ENCODE measurements around the gene MCCC2. TPM values are rescaled to one million over a fixed set of nuclear protein-coding genes. Genes with fewer than 3 reads are reported as not detected.
"Not testable (repeated sequence)": the region's sequence is repeated elsewhere in the genome, so short reads cannot be mapped to it uniquely, and the experiment has no call there.

The MCCC2 gene
- total RNA-seq, 1 experiment from 2014 or later: 53.0 TPM

DNA sequence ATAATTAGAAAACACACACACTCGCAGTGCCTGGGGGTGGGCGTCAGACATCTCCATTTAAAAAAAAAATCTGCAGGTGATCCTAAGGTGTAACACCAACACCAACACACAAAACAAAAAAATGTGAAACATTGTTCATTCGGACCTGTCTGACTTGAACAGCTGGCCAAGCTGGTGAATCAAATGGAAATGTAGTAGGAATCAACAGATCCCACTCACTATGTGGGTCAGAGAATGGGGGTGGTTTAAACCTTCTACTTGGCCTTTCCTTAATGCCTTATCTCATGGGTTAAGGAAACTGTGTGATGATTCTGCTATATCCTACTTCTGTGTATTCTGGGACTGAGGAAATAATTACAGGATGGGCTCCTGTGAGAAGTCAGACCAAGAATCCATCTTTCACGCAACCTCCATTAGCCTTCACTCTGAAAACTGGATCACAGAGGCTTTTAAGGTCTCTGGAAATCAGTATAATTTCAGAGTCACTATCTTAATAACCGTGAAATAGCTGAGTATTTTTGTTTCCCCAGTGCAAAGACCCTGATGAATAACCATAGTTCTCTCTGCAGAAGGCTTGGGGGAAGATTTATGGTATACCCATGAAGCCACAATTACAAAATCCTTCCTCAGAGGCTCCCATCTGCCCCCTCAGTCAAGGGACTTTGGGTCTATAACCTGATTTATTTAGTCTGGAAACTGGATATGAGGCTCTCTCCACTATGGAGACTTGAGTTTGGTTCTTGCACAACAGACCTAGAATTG lies 17.2 kb upstream of the MCCC2 start:
- Histone ChIP-seq H3K9me2 (replicated peaks; ENCODE audit: insufficient read depth, low read length) (no peaks in the 10 kb centered on the region), H2AFZ (ENCODE audit: low read length) (no peak overlapping the region), H3K4me3 (ENCODE audit: low read length) (no peak overlapping the region), H3K27me3 (ENCODE audit: low read length) (no peaks in the 10 kb centered on the region), H3K4me1 (ENCODE audit: low read length) (no peaks in the 10 kb centered on the region), H3K4me2 (ENCODE audit: low read depth, low read length, poor library complexity, severe bottlenecking) (no peak overlapping the region), H3K79me2 (ENCODE audit: low read length) (no peaks in the 10 kb centered on the region), H3K9me3 (ENCODE audit: low read length) (no peaks in the 10 kb centered on the region), H3K27ac (ENCODE audit: low read length) (no peak overlapping the region), H3K9ac (ENCODE audit: low read length) (no peak overlapping the region), H4K20me1 (ENCODE audit: insufficient read depth, low read depth, low read length) (no peaks in the 10 kb centered on the region), H3K36me3 (ENCODE audit: insufficient read depth, low read length) (peaks cover 16% of the 10 kb centered on the region; the same call in 1 of the 2 replicates)
- DNase-seq: no peak

DNA sequence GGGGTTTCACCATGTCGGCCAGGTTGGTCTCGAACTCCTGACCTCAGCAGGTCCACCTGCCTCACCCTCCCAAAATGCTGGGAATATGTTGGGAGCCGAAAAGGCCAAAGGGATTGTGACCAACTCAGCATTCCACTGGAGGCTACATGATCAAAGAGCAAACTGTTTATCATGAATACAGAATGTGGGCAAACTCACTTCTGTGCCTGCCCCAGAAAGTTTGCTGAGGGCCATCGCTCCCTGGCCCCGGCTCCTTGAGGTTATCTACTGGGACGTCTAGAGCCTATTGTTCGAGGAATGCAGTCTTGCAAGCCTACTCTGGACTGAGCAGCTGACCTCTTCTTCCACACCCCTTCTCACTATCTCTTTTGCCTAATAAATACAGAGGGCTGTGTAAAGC lies 15.3 kb upstream of the MCCC2 start:
- H3K36me3 ChIP-seq (ENCODE audit: insufficient read depth, low read length); DNase-seq; H3K9me2 ChIP-seq (replicated peaks; ENCODE audit: insufficient read depth, low read length); H3K9ac ChIP-seq (ENCODE audit: low read length); H3K27ac ChIP-seq (ENCODE audit: low read length); H4K20me1 ChIP-seq (ENCODE audit: insufficient read depth, low read depth, low read length); H3K4me2 ChIP-seq (ENCODE audit: low read depth, low read length, poor library complexity, severe bottlenecking); H3K4me1 ChIP-seq (ENCODE audit: low read length); H3K79me2 ChIP-seq (ENCODE audit: low read length); H2AFZ ChIP-seq (ENCODE audit: low read length); H3K4me3 ChIP-seq (ENCODE audit: low read length); H3K27me3 ChIP-seq (ENCODE audit: low read length); H3K9me3 ChIP-seq (ENCODE audit: low read length): not testable (repeated sequence)

DNA sequence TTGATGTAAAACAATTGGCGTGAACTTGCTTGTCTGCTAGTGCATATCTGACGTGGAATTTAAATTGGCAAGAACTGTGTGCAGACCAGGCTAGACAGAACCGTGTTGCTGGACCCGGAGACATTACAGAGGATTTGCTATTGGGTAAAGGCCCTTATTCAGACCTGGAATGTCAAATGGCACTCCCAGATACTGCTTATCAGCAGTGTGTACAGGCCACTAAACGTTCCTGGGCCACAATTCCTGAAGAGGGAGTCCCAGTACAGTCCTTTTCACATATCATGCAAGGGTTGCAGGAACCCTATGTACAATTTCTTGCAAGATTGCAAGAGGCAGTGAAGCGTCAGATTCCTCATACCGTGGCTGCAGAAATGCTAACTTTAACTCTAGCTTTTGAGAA lies 13.5 kb upstream of the MCCC2 start:
- Histone ChIP-seq H3K9ac (ENCODE audit: low read length) (no peak overlapping the region), H3K9me3 (ENCODE audit: low read length) (no peaks in the 10 kb centered on the region), H3K79me2 (ENCODE audit: low read length) (no peaks in the 10 kb centered on the region), H3K27ac (ENCODE audit: low read length) (no peak overlapping the region), H3K4me1 (ENCODE audit: low read length) (no peaks in the 10 kb centered on the region), H3K9me2 (replicated peaks; ENCODE audit: insufficient read depth, low read length) (no peaks in the 10 kb centered on the region), H3K4me3 (ENCODE audit: low read length) (no peak overlapping the region), H2AFZ (ENCODE audit: low read length) (no peak overlapping the region), H4K20me1 (ENCODE audit: insufficient read depth, low read depth, low read length) (no peaks in the 10 kb centered on the region), H3K36me3 (ENCODE audit: insufficient read depth, low read length) (peaks cover 4% of the 10 kb centered on the region; the same call in 1 of the 2 replicates), H3K27me3 (ENCODE audit: low read length) (no peaks in the 10 kb centered on the region), H3K4me2 (ENCODE audit: low read depth, low read length, poor library complexity, severe bottlenecking) (no peak overlapping the region)
- no peak for DNase-seq

DNA sequence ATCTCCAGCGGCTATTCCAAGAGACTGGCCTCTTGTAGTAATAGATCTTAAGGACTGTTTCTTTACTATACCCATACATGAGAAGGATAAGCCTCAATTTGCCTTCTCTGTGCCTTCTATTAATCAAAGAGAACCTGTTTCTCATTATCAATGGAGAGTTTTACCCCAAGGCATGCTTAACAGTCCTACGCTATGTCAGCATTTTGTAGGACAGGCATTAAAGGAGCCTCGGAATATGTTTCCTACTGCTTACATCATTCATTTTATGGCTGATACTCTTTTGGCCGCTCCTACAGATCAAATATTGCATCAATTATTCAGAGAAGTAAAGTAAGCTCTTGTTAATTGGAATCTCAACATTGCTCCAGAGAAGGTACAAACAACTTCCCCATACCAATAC lies 11.6 kb upstream of the MCCC2 start:
- H3K9me2 ChIP-seq (replicated peaks; ENCODE audit: insufficient read depth, low read length); DNase-seq; H3K9ac ChIP-seq (ENCODE audit: low read length); H3K36me3 ChIP-seq (ENCODE audit: insufficient read depth, low read length); H3K4me2 ChIP-seq (ENCODE audit: low read depth, low read length, poor library complexity, severe bottlenecking); H4K20me1 ChIP-seq (ENCODE audit: insufficient read depth, low read depth, low read length); H3K27ac ChIP-seq (ENCODE audit: low read length); H3K27me3 ChIP-seq (ENCODE audit: low read length); H3K9me3 ChIP-seq (ENCODE audit: low read length); H3K4me1 ChIP-seq (ENCODE audit: low read length); H2AFZ ChIP-seq (ENCODE audit: low read length); H3K79me2 ChIP-seq (ENCODE audit: low read length); H3K4me3 ChIP-seq (ENCODE audit: low read length): not testable (repeated sequence)

- no peak for DNase-seq
- Histone ChIP-seq H3K9me3 (ENCODE audit: low read length) (no peaks in the 10 kb centered on the region), H3K36me3 (ENCODE audit: insufficient read depth, low read length) (peaks cover 4% of the 10 kb centered on the region; the same call in 1 of the 2 replicates), H3K9me2 (replicated peaks; ENCODE audit: insufficient read depth, low read length) (no peaks in the 10 kb centered on the region), H4K20me1 (ENCODE audit: insufficient read depth, low read depth, low read length) (no peaks in the 10 kb centered on the region), H3K9ac (ENCODE audit: low read length) (no peak overlapping the region), H3K79me2 (ENCODE audit: low read length) (no peaks in the 10 kb centered on the region), H3K4me1 (ENCODE audit: low read length) (no peaks in the 10 kb centered on the region), H3K27me3 (ENCODE audit: low read length) (no peaks in the 10 kb centered on the region), H2AFZ (ENCODE audit: low read length) (no peak overlapping the region), H3K27ac (ENCODE audit: low read length) (no peak overlapping the region), H3K4me3 (ENCODE audit: low read length) (no peak overlapping the region), H3K4me2 (ENCODE audit: low read depth, low read length, poor library complexity, severe bottlenecking) (no peak overlapping the region)
Observed at GRCh38 chr5:71576241-71576640, 10.9 kb upstream of the MCCC2 start.

DNA sequence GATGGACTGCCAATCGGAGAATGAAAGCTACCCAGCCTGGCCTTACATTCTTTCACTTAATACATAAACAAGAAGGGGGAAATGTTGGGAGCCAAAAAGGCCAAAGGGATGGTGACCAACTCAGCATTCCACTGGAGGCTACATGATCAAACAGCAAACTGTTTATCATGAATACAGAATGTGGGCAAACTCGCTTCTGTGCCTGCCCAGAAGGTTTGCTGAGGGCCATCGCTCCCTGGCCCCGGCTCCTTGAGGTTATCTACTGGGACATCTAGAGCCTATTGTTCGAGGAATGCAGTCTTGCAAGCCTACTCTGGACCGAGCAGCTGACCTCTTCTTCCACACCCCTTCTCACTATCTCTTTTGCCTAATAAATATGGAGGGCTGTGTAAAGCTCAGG lies 9.3 kb upstream of the MCCC2 start:
- H3K9me3 ChIP-seq (ENCODE audit: low read length); H3K9me2 ChIP-seq (replicated peaks; ENCODE audit: insufficient read depth, low read length); H3K9ac ChIP-seq (ENCODE audit: low read length); H3K4me1 ChIP-seq (ENCODE audit: low read length); DNase-seq; H2AFZ ChIP-seq (ENCODE audit: low read length); H3K79me2 ChIP-seq (ENCODE audit: low read length); H3K36me3 ChIP-seq (ENCODE audit: insufficient read depth, low read length); H3K4me3 ChIP-seq (ENCODE audit: low read length); H3K27ac ChIP-seq (ENCODE audit: low read length); H4K20me1 ChIP-seq (ENCODE audit: insufficient read depth, low read depth, low read length); H3K27me3 ChIP-seq (ENCODE audit: low read length); H3K4me2 ChIP-seq (ENCODE audit: low read depth, low read length, poor library complexity, severe bottlenecking): not testable (repeated sequence)

DNA sequence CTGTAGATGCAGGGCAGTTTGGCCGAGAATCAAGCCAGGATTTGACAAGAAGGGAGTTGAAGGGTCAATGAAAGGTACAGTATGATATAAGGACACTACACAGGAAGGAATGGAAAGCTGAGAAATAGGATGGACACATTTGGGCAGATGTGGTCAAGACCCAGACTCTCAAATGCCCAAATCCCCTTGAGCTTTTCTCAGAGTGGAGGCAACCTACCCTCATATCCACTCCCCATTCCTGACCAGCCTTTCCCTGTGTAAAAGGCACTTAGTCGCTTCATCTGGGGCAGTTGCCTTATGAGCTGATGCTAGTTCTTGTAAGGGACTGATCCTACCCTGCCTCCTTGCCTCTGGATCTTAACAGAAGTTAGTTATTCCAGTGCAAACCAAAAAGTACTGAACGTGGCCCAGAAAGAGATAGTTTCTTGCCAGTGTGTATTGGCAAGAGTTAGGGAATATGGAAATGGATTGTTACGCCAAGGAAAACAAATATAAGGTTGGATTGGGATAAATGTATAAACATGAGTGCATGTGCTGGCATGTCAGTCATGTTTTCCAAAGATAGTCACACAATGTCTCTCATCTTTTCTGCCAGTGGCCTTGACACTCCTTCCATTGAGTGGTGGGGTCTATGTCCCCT lies 4.1 kb upstream of the MCCC2 start:
- H3K4me1 ChIP-seq (ENCODE audit: low read length): peaks cover 6% of the 10 kb centered on the region
- no peak overlapping the region for H3K4me2 ChIP-seq (ENCODE audit: low read depth, low read length, poor library complexity, severe bottlenecking)
- DNase-seq: no peak
- no peaks in the 10 kb centered on the region for H3K9me2 ChIP-seq (replicated peaks; ENCODE audit: insufficient read depth, low read length)
- H3K9me3 ChIP-seq (ENCODE audit: low read length): no peaks in the 10 kb centered on the region
- H3K9ac ChIP-seq (ENCODE audit: low read length): no peak overlapping the region
- no peak overlapping the region for H3K4me3 ChIP-seq (ENCODE audit: low read length)
- no peak overlapping the region for H2AFZ ChIP-seq (ENCODE audit: low read length)
- no peaks in the 10 kb centered on the region for H4K20me1 ChIP-seq (ENCODE audit: insufficient read depth, low read depth, low read length)
- no peaks in the 10 kb centered on the region for H3K27me3 ChIP-seq (ENCODE audit: low read length)
- H3K79me2 ChIP-seq (ENCODE audit: low read length): peaks cover 9% of the 10 kb centered on the region
- H3K36me3 ChIP-seq (ENCODE audit: insufficient read depth, low read length): peaks cover 4% of the 10 kb centered on the region; the same call in 1 of the 2 replicates
- no peak overlapping the region for H3K27ac ChIP-seq (ENCODE audit: low read length)

- no peaks in the 10 kb centered on the region for H3K27me3 ChIP-seq (ENCODE audit: low read length)
- peak overlapping the region; percentile 76 for H3K27ac ChIP-seq (ENCODE audit: low read length)
- peaks cover 7% of the 10 kb centered on the region; the same call in 1 of the 2 replicates for H3K36me3 ChIP-seq (ENCODE audit: insufficient read depth, low read length)
- H4K20me1 ChIP-seq (ENCODE audit: insufficient read depth, low read depth, low read length): no peaks in the 10 kb centered on the region
- DNase-seq: peak; percentile 80
- H3K4me1 ChIP-seq (ENCODE audit: low read length): peaks cover 26% of the 10 kb centered on the region
- H3K9ac ChIP-seq (ENCODE audit: low read length): peak overlapping the region; percentile 86
- H3K9me2 ChIP-seq (replicated peaks; ENCODE audit: insufficient read depth, low read length): no peaks in the 10 kb centered on the region
- peak overlapping the region; percentile 76 for H3K4me3 ChIP-seq (ENCODE audit: low read length)
- no peaks in the 10 kb centered on the region for H3K9me3 ChIP-seq (ENCODE audit: low read length)
- peaks cover 41% of the 10 kb centered on the region for H3K79me2 ChIP-seq (ENCODE audit: low read length)
- H2AFZ ChIP-seq (ENCODE audit: low read length): 0 out of 2 replicates have a peak overlapping the region, but pooled peaks have one; percentile 23
- H3K4me2 ChIP-seq (ENCODE audit: low read depth, low read length, poor library complexity, severe bottlenecking): peak overlapping the region; percentile 85
Observed at GRCh38 chr5:71586052-71586940, 844 bp upstream of the MCCC2 start.
